CD4-positive, alpha-beta T cell treated with Interleukin-12 subunit alpha and Interleukin-12 subunit beta, for 1 hour (primary cell): ENCODE data around the gene SPEF2.
A peak's percentile ranks its signal among the peaks of the same experiment; 100 is the strongest.

Experiments used
- DNase-seq: peaks from one replicate; pipeline ENCODE4 v3.0.0-alpha.2; 2020

SPEF2 gene

DNA sequence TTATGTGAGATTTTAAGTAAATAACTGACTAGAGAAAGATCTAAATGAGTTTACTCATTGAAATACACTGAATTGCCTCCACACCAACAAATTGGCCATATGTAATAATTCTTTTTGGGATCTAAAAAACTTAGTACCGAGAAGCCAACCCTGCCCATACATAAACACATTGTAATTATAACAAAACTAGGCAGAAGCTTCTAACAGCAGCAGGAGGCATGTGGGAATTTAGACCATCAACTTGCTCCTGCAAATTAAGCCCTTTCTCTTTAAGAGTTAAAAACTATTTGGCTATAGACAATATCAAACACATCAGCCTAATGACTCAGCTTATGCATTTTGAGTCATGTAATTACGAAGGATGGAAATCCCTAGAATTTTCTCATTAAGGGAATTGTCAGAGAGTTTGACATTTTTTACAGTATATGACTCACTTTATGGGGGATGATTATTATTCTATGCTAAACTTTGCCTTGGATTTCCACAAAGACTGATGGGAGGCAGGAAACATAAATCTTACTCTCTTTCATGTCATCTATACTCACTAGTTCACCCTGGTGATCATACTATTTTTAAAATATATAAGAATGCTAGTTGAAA lies 240.0 kb downstream of the SPEF2 start:
- DNase-seq, result peak; percentile 49

DNA sequence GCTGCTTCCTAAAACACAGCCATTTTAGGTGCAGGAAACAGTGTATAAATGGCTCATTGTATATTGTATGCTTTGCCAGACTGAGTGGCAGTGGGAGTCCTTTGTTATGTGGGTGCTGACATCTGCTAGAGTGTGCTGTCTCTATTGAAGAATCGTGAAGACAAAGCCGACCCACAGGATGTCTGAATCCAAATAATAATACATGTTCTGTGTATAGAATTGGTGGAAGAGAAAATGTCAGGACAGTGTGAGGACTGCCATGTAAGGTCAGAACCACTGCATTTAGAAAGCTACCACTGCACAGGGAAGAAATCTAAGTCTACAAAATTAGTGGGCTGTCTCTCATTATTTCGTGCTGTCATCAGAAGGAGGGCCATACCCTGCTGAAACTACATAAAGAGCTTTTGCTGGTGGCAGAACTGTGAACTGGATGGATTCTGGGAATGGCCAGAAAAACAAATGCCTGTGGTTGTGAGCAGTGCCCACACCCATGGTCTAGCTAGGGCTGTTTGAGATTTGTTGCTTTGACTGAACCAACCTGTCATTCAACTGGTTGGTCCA lies 241.5 kb downstream of the SPEF2 start:
- DNase-seq, result peak; percentile 57

DNA sequence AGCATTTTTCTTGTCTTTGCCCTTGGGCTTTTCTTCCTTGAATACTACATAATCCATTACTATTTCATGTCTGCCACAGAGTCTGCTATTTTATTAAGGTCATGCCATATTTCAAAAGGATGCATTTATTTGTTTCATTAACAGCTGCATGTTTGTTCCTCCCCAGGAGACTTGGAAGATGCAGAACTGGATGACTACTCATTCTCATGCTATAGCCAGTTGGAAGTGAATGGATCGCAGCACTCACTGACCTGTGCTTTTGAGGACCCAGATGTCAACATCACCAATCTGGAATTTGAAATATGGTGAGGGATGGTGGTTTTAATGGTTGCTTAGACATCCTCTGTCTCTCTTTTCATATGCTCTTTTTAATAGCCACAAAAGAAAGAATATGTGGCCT lies 243.0 kb downstream of the SPEF2 start:
- no peak for DNase-seq

DNA sequence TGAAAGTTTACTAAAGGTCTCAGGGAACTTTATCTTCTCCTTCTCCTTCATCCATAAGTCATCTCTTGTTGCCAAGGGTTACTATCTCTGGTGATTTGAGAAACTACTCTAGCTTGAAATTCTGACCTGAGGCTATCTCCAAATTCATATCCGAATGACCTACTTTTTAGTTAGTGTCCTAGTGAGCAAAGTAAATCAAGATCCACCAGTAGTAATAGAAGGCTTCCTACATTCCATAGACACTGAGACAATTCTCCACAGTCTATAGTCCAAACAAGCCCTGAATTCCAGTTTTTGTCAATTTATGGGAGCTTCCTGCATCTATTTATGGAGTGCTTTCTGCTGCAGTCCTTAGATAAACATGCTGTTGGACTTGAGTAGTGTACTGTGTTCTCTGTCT lies 244.1 kb downstream of the SPEF2 start:
- DNase-seq, result no peak

DNA sequence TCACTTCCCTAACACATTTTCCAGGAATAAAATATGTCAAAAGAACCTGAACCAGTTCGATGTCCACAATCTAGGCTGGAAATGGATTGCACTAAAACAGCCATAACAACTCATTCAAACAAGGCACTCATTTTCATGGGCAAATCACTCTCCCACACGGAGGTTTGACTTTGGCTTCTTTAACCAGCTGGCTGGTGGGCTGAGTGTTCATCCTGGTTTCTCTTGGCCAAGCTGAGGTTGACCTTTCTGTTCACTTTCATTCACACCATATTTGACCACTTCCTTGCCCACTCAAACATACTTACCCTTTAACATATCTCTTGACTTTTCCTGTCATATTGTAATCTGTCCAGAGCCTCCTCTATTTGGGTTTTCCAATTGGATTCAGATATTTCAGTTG lies 244.5 kb downstream of the SPEF2 start:
- DNase-seq, result peak; percentile 8

DNA sequence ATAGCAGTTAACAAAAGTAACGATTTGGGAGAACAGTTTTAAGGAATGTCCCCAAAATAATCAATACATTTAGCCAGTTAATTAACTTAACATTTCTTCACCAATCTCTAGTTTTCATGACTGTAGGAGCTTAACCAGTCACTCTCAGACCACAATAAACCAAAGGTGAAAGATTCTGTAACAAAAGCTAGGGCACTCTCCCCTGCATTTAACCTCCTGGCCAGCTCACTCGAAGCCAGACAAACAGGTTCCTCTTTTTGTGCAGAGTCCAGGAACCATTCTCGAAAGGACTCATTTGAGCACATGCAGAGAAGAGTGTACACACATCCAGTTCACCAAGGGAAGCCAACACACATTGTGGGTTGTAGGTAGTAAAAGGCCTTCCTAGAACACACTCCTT lies 245.5 kb downstream of the SPEF2 start:
- no peak for DNase-seq
